PFSK-1 (cell line): ENCODE results near the gene SPACDR.

ENCODE experiments used
- POLR2AphosphoS5 ChIP-seq: IDR thresholded peaks from 2 replicates; pipeline ENCODE4 v1.6.1; 2012; ENCODE audit warnings: low read depth, mild to moderate bottlenecking, control low read depth, low read length, moderate library complexity
- REST ChIP-seq, 2 experiments: IDR thresholded peaks; 2 replicates each; pipeline versions ENCODE4 v1.6.1 to v1.8.0; 2011 to 2012; ENCODE audit warnings: low read depth in 2 of 2, low read length in 2 of 2, control low read depth in 1 of 2, inconsistent platforms in 1 of 2, mild to moderate bottlenecking in 1 of 2, moderate library complexity in 1 of 2; ENCODE audit not compliant: insufficient read depth in 1 of 2
- SIN3A ChIP-seq: IDR thresholded peaks from 2 replicates; pipeline ENCODE4 v1.6.1; 2012; ENCODE audit warnings: mild to moderate bottlenecking, low read length, moderate library complexity, borderline replicate concordance; ENCODE audit not compliant: insufficient read depth
- TAF1 ChIP-seq: IDR thresholded peaks from 2 replicates; pipeline ENCODE4 v1.6.1; 2012; ENCODE audit warnings: low read length, control low read depth, borderline replicate concordance; ENCODE audit not compliant: insufficient read depth

GRCh38 chr7:100435401-100436304 is 28.4 kb downstream of the SPACDR start:
- TF ChIP-seq POLR2AphosphoS5 (peak; percentile 67; the same call in 1 of the 2 replicates), REST (IDR thresholded peaks at IDR 0.05; ENCODE audit: insufficient read depth in 1 of 2, low read depth in 2 of 2, low read length in 2 of 2) (no peak), TAF1 (no peak; the same call in 1 of the 2 replicates), SIN3A (no peak; the same call in 1 of the 2 replicates)
